ENCODE results near the gene SLC36A3.

Gene SLC36A3

GRCh38 chr5:151298063-151298855 is 5.3 kb downstream of the SLC36A3 start:
- DNase-seq = no peak

- DNase-seq = no peak
Observed at GRCh38 chr5:151296974-151297373, 6.6 kb downstream of the SLC36A3 start.

- no peak for DNase-seq
Observed at GRCh38 chr5:151296478-151296830, 7.1 kb downstream of the SLC36A3 start.

DNA sequence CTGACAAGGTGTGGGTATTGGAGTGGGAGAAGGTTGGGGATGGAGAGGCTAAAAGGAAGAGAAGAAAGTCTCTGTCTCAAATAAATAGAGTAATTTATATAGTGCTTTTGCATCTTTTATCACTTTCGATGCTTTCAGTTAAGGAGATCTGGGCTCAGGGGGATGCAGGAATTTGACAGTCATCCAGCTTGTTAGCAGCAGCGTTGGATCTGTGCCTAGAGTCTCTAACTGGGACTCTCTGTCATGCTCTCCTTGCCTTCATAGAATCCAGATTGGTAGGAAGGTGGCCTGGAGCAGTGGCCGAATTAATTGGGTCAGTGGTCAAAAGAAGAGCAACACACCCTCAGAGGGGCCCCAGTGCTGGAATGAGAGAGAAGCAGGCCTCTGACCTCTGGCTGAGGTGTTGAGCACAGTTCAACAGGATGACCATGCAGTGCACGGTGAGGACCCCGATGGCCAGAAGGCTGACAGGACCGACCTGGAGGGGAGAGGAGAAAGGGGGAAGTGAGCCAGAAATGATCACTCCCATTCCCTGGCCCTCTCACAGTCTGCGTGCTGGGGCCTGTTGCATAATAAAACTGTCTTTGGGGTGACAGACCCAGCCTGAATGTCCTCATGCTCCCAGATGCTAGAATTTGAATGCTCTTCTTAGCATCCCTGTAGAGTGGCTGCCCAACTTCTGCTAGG is 7.6 kb downstream of the SLC36A3 start:
- no peak for DNase-seq

GRCh38 chr5:151295138-151295537 is 8.4 kb downstream of the SLC36A3 start:
- DNase-seq = no peak

DNA sequence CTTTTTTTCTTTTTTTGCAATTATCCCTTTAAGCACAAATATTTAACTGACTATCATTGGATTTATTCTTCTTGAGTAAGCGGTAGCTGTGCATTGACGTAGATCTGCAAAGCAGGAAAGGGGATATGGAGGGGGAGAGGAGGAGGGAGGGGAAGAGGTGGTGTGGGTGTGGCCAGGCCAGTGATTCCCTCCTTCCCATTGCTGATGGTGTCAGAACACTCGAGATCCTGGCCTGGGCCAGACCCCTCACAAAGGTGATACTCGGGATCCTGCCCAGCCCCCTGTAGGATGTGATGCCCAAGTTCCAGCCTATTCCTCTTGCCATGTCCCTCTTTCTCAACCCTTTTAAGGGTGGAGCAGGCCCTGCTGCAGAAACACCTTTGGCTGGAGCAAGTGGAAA is 9.9 kb downstream of the SLC36A3 start:
- DNase-seq = no peak

GRCh38 chr5:151288180-151288579 is 15.4 kb downstream of the SLC36A3 start:
- no peak for DNase-seq

GRCh38 chr5:151286246-151286645 is 17.3 kb downstream of the SLC36A3 start:
- no peak for DNase-seq

DNA sequence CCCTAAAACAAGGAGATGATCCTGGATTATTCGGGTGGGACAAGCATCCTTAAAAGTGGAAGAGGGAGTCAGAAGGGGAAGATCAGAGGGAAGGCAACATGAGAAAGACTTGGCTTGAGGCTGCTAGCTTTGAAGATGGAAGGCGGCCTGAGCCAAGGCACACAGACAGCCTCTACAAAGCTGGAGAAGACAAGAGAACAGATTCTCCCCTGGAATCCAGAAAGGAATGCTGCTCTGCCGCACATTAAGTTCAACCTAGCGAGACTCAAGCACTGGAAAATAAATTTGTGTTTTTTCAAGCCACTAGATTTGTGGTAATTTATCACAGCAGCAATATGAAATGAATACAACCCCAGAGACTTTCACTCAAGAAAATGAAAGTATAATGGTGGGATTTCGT is 17.9 kb downstream of the SLC36A3 start:
- DNase-seq = no peak

DNA sequence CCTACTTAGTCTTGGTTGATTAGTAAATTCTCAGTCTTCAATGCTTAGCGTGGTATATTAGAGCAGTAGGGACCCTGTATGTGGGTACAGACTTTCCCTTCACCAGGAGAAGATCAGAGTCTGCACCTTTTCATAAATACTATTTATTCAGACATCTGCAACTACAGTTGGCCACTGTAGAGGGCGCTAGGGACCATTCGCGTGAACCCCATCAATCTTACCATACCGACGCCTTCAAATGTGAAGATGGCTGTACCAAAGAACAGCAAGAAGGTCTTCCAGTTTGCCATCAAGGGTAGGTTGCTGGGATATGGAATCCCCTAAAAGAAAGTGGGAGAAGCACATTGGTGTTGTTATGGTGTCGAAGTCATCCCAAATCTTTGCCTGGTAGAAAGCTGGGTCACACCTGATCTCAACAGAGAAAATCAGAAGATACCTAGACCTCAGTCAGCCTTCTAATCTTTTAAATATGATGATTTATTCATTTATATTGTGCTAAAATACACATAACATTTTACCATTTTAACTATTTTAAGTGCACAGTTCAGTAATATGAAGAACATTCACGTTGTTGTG is 19.1 kb downstream of the SLC36A3 start:
- peak in 1 of 2 experiments; percentile 14 for DNase-seq

- DNase-seq = no peak
Observed at GRCh38 chr5:151283120-151283825, 20.3 kb downstream of the SLC36A3 start.

DNA sequence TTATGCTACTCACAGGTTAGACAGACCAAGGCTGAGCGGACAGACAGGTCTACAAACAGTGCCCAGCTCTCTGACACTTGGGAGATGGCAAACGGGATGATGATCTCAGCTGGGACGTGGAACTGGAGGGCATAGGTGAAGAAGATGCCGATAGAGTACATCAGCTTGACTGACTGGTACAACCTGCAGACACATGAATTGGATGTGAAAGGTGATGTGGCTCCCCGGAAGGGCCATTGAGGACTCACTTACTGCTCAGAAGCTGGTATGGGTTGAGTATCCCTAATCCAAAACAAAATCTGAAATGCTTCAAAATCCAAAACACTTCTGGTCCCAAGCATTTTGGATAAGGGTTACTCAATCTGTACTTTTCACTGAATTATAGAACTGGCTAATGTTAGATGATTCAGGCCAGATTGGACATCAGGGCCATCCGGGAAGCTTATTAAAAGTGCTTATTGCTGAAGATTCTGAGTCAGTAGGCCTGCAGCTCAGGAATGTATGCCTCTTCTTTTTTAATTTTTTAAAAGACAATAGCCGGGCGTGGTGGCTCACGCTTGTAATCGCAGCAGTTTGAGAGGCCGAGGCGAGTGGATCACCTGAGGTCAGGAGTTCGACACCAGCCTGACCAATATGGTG is 22.4 kb downstream of the SLC36A3 start:
- no peak for DNase-seq

- DNase-seq = no peak
Observed at GRCh38 chr5:151280443-151280842, 23.1 kb downstream of the SLC36A3 start.

- DNase-seq = no peak
Observed at GRCh38 chr5:151278845-151279244, 24.7 kb downstream of the SLC36A3 start.

GRCh38 chr5:151275803-151276202 is 27.8 kb downstream of the SLC36A3 start:
- no peak for DNase-seq

DNA sequence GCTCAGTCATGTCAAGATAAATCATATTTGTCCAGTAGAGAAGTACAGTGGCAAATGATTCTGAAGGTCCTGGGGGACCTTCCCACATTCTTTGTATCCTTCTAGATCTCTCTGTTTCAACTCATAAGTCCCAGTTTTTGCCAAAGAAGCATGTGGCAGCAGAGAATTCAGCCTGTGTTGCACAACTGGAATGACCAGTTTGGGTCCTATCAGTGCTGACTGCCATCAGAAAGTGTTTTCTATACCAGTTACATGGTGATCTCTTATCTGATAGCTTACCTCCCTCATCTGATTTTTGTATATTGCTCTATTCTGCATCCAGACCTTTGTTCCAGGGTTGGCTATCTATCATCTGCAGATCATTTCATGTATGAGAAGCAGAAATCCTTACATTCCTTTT is 28.9 kb downstream of the SLC36A3 start:
- DNase-seq = no peak

GRCh38 chr5:151271336-151271735 is 32.2 kb downstream of the SLC36A3 start:
- no peak for DNase-seq

- DNase-seq = no peak
Observed at GRCh38 chr5:151270599-151270998, 33.0 kb downstream of the SLC36A3 start.

DNA sequence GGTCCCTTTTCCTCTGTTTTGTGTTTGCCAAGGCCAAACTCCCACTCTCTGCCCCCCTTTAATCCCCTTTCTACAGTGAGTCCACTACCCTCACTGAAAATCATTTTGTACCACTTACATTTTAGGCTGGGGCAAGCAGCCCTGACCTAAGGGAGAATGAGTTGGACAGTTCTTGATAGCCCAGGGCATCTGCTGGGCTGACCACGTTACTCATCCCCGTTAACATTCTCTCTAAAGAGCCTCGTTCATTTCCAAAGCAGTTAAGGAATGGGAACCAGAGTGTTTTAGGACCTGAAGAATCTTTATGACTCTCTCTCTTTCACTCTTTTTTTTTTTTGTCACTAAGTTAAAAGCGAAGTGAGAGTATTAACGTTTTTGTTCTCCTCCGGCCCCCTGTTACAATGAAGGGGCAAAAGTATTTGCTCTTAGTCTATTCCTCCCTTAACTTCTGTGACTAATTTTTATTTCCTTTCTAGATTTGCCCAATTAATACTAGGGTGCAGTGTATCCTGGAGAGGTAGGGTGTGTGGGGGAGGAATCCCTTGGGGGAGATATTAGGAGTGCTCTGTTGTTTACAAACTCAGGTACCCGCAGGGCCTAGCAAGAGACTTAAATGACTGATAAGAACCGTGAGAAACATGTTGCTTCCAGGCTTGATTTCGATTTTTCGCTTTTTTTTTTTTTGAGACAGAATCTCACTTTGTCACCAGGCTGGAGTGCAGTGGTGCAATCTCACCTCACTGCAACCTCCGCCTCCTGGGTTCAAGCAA is 35.9 kb downstream of the SLC36A3 start:
- DNase-seq = no peak

DNA sequence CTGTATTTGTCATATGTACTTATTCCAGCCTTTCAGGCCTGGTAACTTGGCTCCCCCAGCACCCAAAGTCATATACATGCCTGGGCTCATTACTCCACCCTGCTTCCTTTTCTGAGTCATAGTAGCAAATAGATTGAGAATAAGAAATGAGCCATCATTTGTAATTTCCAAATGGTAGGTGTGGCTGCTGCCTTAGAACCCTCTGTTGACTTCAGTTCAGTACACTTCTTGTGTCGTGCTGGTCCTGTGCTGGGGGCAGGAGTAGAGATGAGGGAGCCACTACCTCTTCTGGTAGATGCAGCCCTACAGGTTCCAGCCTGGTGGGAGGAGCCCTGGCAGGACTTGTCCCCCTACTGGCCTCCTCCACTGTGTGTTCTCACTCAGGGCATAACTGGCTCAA is 39.5 kb downstream of the SLC36A3 start:
- peak; percentile 37 to 39 for DNase-seq

DNA sequence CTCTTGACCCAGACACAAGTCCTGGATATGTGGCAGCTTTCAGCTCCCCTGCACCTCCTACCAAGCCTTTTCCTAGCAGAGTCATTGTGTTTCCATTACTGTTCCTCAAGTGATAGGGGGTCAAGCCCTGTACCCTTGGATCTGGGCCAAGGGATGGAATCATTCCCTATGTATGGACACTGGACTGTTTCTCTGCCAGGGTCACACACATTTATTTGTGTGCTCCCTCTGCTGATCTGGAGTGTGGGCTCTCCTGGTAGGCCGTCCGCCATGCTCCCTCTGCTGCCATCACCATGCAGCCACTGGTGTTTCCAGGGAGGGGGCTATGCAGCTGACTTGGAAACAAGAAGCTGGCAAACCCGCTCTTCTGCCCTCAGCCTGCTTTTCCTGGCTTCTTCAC is 41.0 kb downstream of the SLC36A3 start:
- no peak for DNase-seq

DNA sequence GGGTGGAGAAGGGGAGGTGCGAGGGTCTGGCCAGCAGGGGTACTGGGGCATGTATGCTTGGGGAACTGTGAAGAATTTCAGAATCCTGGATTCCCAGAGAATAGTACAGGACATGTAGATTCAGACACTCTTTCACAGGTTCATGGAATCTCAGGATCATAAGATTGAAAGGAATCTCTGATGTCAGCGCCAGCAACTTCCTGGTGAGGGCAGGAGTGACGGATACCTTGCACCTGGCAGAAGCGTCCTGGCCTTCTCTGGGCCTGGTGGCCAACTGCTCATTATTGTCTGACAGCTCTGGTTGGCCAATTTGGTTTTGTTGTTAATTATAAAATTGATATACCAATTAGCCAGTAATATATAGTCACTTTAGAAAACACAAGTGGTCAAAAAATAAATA is 43.6 kb downstream of the SLC36A3 start:
- no peak for DNase-seq

Measured in activated CD4-positive, alpha-beta T cell treated with anti-CD3 and anti-CD28 coated beads, Interleukin-2, amount 50 U/mL, for 48 hours (primary cell).